Colonic mucosa (tissue), 4 donors: Measurements from ENCODE around the gene GNB1L. TPM values are rescaled to one million over a fixed set of nuclear protein-coding genes. Genes with fewer than 3 reads are reported as not detected.

Experiments used
- DNase-seq: peaks from one replicate; pipeline ENCODE4 v3.0.0-alpha.2; 2020
- H3K27ac ChIP-seq: fragments of 200-600 bp; one replicate; pipeline ENCODE4 v1.8.0; 2021
- H3K27me3 ChIP-seq: fragments of 200-600 bp; one replicate; pipeline ENCODE4 v1.8.0; 2021
- H3K36me3 ChIP-seq: fragments of 200-600 bp; one replicate; pipeline ENCODE4 v1.8.0; 2021
- H3K4me1 ChIP-seq: fragments of 200-600 bp; one replicate; pipeline ENCODE4 v1.8.0; 2021; ENCODE audit warnings: mild to moderate bottlenecking
- H3K4me3 ChIP-seq: fragments of 200-600 bp; one replicate; pipeline ENCODE4 v1.8.0; 2021
- H3K9ac ChIP-seq, 2 donors: one replicate each; pipeline ENCODE4 v1.7.0; 2013; ENCODE audit warnings: control low read depth in 2 of 2, low read depth in 2 of 2, low read length in 2 of 2
- H3K9me3 ChIP-seq: fragments of 200-600 bp; one replicate; pipeline ENCODE4 v1.8.0; 2021
- intact Hi-C: fragments of 100-400 bp; cut with DNase I; formaldehyde crosslinking; loops from one replicate; pipeline ENCODE4 v1.14.1; 2022
- total RNA-seq, 2 donors: library from RNA; stranded (reverse); fragmentation: NEBNext Ultra II Directional in 1 of 2; extraction: Animal tissue kit (Norgen Biotek cat#: 25700) in 1 of 2; gene quantifications; one replicate each; pipeline ENCODE4 v1.2.1, GENCODE V29; 2021
- TF ChIP-seq, protein P1 (sequence below): fragments of 200-600 bp; IDR thresholded peaks from one replicate; pipeline ENCODE4 v1.8.0; 2022; ENCODE audit warnings: antibody characterized with exemption, mild to moderate bottlenecking
- donor health status: healthy.
- donor health status: DM: no; HTN: no; CAD: no.
- donor health status: DM: no; HTN: no; CAD: no.

Gene GNB1L
- total RNA-seq, 2 donors from 2014 or later = 4.4 to 10.2 TPM

DNA sequence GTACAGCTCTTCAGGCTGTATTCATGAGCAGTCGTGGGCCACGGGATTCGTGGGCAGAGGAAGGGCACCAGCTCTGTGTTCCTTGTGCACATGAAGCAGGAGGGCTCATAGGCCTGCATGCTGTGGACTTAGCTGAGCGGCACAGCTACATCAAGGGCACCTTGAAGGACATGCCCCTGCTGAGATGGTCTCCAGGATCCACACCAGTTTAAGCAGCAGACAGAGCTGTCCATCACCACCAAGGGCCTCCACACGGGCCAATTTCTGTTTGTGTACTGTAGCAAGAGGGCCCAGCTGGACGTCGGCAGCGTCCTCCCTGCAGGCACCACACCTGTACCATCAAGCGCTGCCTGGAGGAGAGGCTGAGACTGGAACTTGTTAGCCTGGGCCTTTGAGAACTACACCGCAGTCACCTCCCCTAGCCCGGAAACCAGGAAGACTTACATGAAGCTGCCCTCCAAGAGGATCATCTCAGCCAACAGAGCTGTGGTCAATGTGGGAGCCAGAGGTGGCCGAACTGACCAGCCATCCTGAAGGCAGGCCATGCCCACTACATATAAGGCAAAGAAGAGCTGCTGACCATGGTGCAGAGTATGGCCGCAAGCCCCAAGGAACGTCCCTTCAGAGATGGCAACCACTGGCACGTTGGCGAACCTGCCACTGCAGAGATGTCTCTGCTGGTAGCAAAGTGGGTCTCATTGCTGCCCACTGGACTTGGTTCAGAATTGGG is 32.7 kb upstream of the GNB1L start:
- Histone ChIP-seq H3K9me3 (no peaks in the 10 kb centered on the region), H3K36me3 (no peaks in the 10 kb centered on the region), H3K4me1 (no peaks in the 10 kb centered on the region), H3K27me3 (no peaks in the 10 kb centered on the region), H3K4me3 (no peak overlapping the region), H3K9ac (no peak overlapping the region), H3K27ac (no peak overlapping the region)
- intact Hi-C loops = no loop called here
- TF ChIP-seq, protein P1, sequence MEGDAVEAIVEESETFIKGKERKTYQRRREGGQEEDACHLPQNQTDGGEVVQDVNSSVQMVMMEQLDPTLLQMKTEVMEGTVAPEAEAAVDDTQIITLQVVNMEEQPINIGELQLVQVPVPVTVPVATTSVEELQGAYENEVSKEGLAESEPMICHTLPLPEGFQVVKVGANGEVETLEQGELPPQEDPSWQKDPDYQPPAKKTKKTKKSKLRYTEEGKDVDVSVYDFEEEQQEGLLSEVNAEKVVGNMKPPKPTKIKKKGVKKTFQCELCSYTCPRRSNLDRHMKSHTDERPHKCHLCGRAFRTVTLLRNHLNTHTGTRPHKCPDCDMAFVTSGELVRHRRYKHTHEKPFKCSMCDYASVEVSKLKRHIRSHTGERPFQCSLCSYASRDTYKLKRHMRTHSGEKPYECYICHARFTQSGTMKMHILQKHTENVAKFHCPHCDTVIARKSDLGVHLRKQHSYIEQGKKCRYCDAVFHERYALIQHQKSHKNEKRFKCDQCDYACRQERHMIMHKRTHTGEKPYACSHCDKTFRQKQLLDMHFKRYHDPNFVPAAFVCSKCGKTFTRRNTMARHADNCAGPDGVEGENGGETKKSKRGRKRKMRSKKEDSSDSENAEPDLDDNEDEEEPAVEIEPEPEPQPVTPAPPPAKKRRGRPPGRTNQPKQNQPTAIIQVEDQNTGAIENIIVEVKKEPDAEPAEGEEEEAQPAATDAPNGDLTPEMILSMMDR = no peak
- DNase-seq = no peak

DNA sequence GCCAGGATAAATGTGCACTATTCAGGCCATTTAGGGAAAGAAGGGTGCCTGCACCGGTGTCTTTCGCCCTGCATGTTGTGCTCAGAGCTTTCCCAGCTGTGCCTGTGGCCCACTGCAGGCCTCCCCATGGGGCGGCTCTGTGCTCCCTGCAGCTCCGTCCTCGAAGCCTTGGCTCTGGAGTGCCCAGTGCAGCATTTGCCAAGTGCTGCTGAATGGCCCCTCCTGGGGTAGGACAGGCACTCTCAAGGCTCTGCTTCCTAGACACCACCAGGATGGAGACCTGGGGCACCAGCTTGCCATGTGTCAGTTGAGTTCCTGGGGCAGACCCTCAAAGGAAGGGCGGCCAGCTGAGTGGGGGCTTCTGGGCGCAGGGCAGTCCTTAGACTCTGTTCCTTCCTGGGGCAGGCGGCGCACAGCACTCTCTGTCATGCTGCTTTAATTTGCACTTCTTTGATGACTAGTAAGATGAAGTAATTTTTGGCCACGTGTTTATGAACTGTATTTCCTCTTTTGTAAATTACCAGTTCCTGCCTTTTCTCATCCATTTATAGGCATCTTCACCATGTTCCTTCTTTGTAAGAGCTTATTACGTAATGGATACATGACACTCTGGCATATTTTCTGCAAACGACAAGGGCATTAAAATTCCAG is 32.1 kb upstream of the GNB1L start:
- Histone ChIP-seq H3K27me3 (no peaks in the 10 kb centered on the region), H3K27ac (no peak overlapping the region), H3K4me3 (no peak overlapping the region), H3K9ac (peak overlapping the region in 1 of 2 donors; percentile 3), H3K4me1 (no peaks in the 10 kb centered on the region), H3K9me3 (no peaks in the 10 kb centered on the region), H3K36me3 (no peaks in the 10 kb centered on the region)
- no peak for DNase-seq
- intact Hi-C loops = no loop called here
- TF ChIP-seq, protein P1 = no peak

DNA sequence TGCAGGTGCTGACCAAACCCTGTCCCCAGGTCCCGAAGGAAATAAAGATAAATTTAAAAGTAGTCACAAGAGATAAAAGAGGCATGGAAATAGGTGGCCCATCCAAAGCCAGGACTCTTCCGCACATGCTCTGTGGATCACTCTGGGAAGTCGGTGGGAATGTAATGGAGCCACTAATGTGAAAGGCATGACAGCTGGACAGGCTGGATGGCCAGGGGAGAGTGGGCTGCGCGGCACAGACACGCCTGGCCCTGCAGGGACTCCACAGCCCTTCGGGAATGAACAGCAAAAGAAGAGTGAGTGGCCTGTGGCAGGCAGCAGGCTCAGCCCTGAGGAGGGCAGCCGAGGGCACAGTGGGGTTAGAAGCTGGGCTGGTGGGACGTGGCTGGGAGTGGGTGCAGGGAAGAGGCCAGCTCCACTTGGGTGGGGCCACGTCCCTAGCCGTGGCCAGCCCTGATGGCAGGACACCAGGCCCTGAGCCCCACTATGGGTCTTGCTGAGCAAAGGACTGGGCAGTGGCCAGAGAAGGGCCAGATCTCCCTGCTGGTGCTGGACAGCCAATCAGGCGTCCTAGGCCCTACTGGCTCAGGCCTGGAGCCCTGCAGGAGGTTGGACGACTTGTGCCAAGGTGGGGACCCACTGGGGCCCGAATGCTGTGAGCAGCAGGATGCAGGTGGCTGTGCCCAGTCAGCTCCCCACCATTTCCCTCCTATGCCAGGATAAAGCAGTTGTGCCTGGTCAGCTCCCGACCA is 31.3 kb upstream of the GNB1L start:
- intact Hi-C loops = no loop called here
- Histone ChIP-seq H3K4me3 (no peak overlapping the region), H3K9ac (no peak overlapping the region), H3K9me3 (no peaks in the 10 kb centered on the region), H3K27me3 (no peaks in the 10 kb centered on the region), H3K27ac (no peak overlapping the region), H3K36me3 (no peaks in the 10 kb centered on the region), H3K4me1 (no peaks in the 10 kb centered on the region)
- no peak for DNase-seq
- TF ChIP-seq, protein P1 = no peak

DNA sequence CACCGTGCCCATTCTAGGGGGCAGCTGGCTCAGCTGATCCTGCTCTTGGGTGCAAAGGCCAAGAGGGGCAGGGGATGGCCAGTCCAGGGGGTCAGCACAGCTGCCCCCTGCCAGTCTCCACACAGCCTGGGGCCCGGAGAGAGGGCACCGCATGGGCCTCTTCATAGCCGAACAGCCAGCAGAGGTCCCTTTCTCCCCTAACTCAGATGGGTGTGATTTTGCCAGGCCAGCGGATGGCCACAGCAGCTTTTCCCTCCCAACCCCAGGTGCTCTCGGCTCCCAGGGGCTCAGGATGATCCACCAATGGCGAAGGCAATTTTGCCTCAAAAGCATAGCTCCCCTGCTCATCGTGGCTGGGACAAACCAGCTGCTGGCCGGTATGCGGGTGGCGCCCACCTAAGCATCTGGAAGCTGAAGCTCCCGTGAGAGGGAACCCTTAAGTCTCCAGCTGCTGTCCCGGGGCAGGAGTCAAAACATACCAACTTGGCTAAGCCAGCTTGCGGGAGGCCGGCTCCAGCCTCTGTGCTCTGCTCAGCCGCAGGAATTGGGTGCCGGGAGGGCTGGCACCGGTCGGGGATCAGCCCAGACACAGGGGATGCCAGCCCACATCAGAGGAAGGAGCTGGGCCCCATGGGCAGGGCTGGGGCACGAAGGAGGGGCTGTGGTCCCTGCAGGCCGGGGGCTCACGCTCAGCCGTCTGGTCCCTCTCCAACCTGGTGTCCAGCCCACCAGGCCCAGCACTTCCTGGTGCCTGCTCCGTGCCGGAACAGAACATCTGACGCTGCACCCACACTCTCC is 30.5 kb upstream of the GNB1L start:
- intact Hi-C loops = no loop called here
- no peak overlapping the region for H3K27ac ChIP-seq
- no peak overlapping the region for H3K9ac ChIP-seq
- no peak for DNase-seq
- H3K9me3 ChIP-seq = no peaks in the 10 kb centered on the region
- H3K36me3 ChIP-seq = no peaks in the 10 kb centered on the region
- no peaks in the 10 kb centered on the region for H3K27me3 ChIP-seq
- H3K4me1 ChIP-seq = no peaks in the 10 kb centered on the region
- TF ChIP-seq, protein P1 = no peak
- no peak overlapping the region for H3K4me3 ChIP-seq
